T-helper 22 cell (primary cell): Measurements from ENCODE around the gene DMD.
"Not testable (repeated sequence)": the region's sequence is repeated elsewhere in the genome, so short reads cannot be mapped to it uniquely, and the experiment has no call there.

Experiments
- DNase-seq: peaks from one replicate; pipeline ENCODE4 v3.0.0-alpha.2; 2020; ENCODE audit warnings: low read depth

Gene DMD

DNA sequence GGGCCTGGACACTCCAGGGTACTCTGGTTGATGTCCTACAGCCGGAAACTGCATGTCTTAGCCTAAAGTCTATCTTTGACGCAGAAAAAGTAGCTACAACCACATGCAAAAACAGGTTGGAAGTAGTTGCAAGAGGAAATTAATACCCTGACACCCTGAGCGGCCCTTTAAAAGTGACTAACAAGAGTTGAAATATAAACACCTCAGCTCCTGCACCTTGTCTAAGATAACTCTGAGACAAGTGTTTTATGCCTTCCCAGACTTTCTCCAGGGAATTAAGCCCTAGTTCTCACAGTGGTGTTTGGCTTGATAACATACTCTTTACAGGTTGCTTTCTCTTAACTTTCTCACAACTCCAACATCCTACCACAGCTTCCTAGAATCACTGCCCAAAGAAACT, 943.1 kb downstream of the DMD start:
- no peak for DNase-seq

DNA sequence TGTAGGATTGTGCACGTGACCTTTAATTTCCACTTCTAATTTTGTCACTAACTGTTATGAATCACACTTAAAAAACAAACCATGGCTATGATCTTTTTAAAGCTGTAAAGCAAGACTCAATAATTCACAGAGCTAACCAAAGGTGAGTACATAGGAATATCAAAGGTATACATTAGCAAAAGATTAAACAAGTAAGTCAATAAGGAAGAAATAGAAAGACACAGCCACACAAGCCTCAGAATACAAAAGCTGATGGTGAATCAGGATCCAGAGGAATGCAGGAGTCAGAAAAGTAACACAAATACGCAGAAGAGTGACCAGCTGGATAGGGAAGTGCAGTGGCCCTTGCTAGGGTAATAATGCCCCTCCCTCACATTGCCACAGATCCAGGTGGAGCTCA, 943.6 kb downstream of the DMD start:
- DNase-seq, result no peak

DNA sequence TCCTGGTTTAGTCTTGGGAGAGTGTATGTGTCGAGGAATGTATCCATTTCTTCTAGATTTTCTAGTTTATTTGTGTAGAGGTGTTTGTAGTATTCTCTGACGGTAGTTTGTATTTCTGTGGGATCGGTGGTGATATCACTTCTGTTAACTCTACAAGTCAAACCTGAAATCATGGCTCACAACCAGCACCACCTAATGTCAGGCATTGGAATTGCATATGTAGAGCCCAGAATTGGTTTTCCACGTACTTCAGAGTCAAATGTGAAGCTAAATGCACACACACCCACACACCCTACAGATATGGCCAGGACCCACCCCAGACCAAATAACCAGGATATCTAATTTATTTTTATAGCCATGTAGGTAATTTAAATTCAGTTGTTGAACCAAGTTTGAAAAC, 964.7 kb downstream of the DMD start:
- not testable (repeated sequence) for DNase-seq

DNA sequence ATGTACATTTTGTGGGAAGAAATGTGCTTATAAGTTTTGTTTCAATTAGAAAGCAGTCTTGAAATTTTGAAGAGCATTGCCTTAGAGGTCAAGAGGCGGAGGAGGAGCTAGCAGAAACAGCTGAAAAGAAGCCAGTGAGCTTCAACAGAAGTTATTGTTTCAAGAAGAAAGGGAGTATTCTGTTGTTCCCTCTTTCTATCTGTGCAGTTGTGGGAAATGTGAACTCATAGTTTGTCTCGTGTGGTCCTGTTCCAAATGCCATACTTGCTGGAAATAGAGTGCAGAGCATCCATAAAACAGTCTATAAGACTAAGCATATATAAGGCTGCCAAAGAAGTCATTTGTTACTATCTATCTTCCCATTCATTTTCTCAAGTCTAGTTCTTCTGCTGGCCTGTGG, 1015.7 kb downstream of the DMD start:
- no peak for DNase-seq

DNA sequence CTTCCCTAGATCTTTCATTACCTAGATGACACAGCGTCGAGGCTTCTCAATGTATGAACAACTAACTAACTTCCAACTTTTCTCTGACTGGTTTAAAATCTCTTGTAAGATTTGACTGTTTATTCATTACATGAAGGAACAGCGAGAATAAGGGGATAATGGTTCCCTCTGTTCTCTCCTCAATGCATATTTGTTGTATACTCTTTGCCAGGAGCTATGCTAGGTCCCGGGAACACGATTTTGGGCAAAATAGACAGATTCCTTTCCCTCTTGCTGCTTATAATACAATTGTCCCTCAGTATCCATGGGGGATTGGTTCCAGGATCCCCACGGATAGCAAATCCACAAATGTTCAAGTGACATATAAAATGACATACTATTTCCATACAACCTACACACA, 1020.0 kb downstream of the DMD start:
- DNase-seq, result no peak

DNA sequence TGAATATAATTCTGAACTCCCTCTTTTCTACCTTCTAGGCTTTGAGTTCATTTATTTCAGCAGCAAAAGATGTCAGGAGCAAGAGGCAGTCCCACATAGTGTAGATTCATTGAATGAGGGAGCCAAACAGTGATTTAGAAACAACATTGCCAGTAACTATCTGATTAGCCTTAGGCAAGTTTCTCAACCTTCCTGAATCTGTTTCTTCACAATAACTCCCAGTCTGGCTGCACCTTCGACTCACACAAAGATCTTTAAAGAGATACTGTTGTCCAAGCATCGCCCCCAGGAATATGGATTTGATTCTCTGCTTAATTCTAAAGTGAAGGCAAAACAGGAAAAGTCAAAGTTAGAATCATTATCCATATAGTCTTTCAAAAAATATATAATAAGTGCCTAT, 1026.2 kb downstream of the DMD start:
- no peak for DNase-seq

DNA sequence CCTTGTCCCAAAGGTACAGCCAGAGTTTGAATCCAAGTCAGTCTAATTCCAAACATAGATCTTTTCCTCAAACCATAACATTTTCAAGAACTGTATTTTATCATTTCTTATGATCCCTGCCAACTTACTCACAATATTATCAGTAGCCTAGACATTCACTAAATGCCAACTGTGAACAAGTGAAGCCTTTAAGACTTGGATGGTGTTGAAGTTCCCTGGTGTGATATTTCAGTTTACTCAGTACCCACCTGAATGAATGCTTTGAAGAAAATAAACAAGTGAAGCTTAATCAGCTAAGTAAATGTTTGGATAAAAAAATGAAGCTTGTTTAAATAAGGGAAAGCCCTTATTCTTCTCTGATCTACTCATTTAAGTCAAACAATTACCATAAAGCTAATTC, 1028.3 kb downstream of the DMD start:
- DNase-seq, result no peak

DNA sequence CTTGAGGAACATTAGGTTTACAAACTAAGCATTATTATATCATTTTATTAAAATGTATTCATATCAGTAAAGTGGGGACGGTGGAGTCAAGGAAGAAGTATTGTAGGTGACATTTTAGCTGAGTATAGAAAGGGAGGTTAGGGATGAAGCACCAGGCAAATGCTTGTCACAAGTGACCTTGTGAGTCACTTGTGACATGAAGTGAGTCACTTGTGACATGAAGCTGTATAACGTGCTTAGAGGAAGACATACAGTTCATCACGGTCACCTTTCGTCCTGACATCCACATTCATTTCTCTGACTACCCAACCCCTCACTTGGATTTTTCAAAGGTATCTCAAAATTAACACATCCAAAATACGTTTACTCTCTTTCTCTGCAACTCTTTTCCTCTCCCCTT, 1034.8 kb downstream of the DMD start:
- no peak for DNase-seq

DNA sequence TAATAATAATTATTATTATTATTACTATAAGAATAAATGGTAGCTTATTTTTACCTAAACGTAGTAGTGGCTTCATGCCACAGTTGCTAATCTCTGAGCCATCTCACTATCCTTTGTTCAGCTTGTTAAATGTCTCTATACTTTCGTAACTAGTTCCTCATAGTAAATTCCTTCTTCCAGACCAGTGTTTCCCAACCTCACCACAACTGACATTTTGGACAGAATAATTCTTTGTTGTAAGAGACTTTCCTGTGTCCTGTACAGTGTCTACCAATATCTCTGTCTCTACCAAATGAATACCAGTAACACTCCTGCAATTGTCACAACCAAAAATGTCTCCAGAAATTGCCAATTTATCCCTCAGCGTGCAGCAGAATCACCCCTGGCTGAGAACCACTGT, 1040.9 kb downstream of the DMD start:
- no peak for DNase-seq

DNA sequence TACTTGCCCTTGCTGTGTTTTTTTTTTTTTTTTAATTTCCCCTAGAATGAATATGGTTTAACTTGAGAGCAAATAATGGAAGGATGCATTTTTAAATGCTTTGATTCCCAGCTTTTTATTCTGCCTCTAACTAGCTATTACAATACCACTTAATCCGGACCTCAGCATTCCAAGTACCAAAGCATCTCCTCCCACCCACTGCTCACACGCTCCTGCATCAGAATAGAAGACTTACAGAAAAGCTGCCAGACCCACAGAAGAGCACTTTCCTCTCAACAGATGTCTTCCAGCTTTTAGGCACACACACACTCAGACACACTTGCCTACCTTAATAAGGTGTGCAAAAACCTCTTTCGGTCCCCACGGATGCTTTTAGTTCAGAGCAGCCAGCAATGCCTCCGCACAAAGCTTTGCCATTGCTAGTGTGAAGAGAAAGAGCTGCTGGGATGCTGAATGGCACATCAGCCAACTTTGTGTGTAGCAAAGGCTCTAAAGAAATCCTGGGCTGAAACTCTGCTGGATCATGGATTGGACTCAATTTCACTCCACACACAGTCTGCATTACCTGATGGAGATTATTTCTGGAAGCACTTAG, 1056.2 kb downstream of the DMD start:
- DNase-seq, result no peak

DNA sequence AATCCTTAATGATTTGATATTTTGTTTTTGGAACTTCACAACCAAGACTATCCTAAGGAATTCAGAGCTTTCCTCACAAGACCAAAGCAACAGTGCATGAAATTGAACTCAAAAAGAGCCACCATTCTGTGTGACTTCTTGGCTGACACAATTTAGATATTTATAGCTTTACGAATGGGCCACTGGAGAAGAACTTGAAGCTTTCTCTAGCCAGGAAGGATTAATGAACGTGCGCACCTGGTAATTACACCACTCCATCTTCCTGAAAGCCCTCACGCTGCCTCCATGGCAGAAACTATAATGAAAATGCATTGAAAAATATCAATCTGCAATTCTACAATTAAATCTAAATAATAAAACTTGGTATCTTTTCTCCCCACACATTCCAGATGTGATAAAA, 1057.8 kb downstream of the DMD start:
- DNase-seq, result no peak

DNA sequence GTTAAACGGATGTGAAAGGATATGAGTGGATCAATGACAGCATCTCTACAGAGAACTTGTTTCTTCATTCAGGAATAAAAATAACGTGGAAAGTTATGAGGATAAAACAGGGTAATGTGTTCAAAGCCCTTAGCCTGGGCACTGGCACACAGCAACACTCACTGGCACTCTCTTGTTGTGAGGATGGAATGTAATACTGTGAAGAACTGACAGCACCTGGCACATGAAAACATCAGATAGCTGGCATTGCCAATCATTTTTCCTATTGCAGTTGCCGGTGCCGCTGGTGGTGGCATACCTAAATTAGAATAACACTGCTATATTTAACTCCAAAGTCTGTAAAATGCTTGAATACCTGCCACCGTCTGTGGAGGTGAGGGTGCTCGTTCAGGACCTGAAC, 1061.2 kb downstream of the DMD start:
- no peak for DNase-seq

DNA sequence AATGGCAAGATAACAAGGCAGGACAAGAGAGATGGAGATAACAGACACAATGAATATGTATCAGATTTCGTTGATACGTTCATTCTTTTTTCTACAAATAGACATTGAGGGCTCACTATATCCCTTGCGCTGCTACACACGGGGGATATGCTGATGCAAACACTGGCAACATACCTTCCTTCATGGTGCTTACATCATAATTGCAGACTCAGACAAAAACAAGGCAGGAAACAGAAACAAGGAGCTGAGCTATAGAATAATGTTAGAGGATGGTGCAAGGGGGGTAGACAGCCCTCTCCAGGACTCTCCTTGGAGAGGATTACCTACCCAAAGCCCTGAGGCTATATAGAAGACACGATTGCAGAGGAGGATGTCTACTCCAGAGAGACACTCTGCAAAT, 1069.5 kb downstream of the DMD start:
- no peak for DNase-seq

DNA sequence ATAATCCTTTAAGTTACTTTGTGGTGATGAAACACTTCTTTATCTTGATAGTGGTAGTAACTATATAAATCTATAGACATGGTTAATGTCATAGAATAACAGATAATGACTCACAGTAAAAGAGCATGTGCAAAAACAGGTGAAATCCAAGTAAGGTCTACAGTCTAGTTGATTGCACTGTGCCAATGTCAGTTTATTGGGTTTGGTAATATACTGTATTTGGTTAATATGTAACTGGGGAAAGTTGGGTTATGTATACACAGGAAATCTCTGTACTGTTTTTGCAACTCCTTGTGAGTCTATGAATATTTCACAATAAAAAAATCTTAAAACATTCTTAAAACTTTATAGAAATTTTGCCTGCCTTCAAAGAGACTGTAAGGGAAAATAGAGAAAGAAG, 1071.9 kb downstream of the DMD start:
- DNase-seq, result no peak

DNA sequence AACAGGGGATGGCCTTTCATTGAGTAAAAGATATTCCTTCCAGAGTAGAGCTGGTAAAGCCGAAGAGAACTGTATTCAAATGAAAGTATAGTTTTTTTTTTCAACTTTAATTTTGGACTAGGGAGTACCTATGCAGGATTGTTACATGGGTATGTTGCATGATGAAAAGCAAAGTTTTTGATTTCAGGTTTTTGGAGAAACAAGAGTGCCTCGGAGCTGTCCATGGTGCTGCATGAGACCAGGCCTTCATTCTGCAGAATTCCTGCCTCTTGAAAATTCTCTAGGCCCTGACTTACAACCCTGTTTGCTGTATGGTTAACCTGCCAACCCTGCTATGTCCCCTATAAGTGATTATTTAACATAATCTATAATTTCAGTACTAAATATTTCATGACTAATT, 1073.8 kb downstream of the DMD start:
- DNase-seq, result no peak

DNA sequence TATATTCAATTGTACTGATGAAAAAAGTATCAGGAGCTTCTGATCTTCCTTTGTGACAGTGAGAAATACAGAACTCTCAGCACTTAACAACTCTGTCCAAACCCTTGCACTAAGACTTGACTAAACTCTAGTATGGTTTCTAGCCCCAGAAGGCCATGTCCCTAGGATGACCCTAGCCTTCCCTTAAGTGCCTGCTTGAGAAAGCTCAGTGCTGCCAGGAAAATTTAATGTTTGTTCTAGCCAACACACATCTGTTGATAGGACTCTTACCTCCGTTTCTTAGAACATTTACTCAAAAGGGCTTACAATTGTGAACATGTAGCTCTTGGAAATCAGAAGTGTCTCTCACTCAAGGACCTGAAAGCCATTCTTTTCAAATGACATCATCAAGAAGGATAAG, 1084.4 kb downstream of the DMD start:
- DNase-seq, result no peak

DNA sequence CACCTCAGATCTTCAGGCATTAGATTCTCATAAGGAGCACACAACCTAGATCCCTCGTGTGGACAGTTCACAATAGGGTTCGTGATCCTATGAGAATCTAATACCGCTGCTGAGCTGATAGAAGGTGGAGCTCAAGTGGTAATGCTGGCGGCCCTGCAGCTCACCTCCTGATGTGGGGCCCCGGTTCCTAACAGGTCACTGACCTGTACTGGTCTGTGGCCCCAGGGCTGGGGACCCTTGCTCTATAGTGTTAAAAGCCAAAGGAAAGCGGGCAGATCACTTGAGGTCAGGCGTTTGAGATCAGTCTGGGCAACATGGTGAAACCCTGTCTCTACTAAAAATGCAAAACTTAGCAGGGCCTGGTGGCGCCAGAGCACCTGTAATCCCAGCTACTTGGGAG, 1092.5 kb downstream of the DMD start:
- DNase-seq, result no peak

DNA sequence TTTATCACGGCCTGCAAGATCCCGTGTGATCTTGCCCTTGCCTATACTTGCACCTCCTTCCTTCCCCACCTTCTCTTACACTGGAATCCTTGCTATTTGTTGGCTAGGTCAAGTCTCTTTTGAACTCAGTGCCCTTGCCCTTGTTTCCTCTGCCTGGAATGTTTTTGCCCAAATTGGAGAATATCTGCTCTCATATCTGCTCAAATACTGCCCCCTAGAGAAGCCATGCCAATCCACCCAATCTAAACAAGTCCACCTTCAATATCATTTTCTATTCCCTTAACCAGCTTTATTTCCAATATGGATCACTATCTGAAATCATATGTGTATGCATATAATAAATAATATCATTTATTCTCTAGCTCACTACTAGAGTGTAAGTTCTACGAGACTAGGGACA, 1095.3 kb downstream of the DMD start:
- no peak for DNase-seq

DNA sequence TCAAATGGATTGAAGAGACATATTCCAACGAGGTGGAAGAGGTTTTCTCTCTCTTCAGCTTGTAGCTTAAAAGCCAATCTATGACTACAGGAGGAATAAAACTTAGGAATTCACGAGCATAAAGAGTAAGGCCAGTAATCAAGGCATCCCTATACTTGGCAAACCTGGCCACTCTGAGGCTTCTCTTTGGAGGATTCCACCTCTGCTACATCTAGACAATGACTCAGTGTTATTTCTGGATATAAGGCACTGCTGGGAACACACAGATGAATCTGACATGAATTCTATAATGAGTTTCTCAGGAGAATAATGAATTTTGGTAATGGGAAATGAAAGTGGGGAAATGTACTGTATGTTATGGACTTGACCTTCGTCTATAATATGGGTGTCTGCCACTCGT, 1123.7 kb downstream of the DMD start:
- no peak for DNase-seq

DNA sequence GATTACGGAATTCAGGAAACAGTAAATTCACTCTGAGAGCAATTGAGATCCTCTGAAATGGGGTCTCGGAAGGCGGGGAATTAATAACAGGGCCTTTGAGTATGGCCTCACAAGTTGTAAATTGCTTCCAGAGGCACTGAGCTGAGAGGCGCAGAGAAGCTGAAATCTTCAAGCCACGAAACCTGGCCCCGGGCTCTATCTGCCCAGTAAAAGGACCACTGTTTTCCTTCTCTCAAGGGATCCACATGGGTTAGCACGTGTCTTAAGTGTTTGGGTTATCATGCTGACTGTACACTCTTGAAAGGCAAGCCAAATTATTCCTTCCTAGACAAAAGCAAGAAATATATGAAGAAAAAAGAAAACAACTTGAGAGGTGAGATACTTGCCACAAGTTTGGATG, 1126.6 kb downstream of the DMD start:
- no peak for DNase-seq

DNA sequence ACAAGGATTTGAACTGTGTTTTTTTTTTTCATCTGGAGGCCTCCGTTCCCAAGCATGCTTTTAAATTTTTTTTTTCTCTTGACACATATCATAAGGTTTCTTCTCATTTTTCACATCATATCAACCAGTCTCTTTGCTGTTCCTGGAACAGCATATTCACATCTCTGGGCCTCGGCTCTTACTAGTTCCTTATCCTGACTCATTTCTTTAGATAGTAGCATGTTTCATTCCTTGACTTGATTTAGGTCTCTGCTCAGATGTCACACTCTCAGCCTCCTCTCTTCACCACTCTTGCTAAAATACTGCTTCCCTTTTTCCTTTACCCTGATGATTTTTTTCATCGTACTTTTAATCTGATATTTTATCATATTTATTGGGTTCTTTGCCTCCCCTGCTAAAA, 1163.1 kb downstream of the DMD start:
- DNase-seq, result no peak

DNA sequence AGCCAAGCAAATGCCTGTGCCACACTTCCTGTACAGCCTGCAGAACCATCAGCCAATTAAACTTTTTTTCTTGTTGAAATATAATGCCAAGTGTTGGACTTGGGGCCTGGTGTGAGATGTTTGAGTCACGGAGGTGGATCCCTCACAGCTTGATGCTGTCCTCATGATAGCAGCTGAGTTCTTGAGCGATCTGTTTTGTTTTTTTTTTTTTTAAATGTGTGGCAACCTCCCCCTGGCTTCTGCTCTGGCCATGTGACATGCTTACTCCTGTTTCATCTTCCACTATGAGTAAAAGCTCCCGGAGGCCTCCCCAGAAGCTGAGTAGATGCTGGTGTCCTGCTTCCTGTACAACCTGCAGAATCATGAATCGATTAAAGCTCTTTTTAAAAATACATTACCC, 1166.2 kb downstream of the DMD start:
- DNase-seq, result no peak

DNA sequence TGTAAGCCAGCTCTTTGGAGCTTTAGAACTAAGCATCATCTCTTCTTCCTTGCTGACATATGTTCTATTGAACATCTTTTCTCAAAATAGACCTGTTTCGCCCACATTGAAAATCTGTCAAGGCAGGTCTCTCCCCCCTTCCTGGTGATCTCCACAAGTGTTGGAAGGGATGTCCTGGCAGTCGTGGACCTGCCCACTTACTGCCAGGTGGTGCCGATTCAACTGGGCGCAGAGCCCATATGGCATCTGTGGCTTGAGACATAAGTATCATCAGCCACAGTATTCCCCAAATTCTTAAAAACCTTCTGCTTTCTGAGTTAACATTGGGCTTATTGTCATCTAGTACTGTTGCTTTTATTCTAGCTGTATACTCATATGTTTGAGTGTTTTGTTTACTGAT, 1170.2 kb downstream of the DMD start:
- no peak for DNase-seq

DNA sequence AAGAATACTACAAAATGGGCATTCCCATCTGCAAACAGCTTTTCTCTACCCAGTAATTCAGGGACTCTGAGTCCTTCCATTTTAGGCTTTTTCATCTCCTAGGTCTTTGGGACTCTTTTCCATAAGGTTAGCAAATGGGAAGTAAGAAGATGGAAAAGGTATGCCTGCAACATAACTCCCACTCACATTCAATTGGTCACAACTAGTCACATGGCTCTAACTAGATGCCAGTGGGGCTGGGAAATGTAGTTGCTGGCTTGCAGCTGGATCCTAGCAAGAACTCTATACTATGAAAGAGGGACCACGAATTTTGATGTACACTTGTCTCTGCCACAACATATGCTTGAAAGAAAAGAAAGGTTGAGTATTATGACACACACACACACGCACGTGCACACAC, 1184.6 kb downstream of the DMD start:
- DNase-seq, result no peak

DNA sequence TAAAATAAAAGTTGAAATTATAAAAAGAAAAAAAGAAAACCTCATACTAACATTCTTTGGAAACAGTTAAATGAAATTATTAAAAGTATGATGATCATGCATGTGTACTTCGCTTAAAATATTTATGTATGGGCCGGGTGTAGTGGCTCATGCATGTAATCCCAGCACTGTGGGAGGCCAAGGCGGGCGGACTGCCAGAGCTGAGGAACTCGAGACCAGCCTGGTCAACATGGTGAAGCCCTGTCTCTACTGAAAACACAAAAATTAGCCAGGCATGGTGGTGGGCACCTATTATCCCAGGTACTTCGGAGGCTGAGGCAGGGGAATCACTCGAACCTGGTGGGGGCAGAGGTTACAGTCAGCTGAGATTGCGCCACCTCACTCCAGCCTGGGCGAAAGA, 1187.3 kb downstream of the DMD start:
- no peak for DNase-seq
